HG03442 (cell line): Measurements from ENCODE around the gene ADD2.
A peak's percentile ranks its signal among the peaks of the same experiment; 100 is the strongest.

Experiments used
- ATAC-seq: cut with Tn5 transposase; IDR thresholded peaks from one replicate; pipeline ENCODE4 v1.9.1; 2021; ENCODE audit warnings: mild to moderate bottlenecking, moderate library complexity; ENCODE audit not compliant: unreplicated experiment

ADD2 gene

DNA sequence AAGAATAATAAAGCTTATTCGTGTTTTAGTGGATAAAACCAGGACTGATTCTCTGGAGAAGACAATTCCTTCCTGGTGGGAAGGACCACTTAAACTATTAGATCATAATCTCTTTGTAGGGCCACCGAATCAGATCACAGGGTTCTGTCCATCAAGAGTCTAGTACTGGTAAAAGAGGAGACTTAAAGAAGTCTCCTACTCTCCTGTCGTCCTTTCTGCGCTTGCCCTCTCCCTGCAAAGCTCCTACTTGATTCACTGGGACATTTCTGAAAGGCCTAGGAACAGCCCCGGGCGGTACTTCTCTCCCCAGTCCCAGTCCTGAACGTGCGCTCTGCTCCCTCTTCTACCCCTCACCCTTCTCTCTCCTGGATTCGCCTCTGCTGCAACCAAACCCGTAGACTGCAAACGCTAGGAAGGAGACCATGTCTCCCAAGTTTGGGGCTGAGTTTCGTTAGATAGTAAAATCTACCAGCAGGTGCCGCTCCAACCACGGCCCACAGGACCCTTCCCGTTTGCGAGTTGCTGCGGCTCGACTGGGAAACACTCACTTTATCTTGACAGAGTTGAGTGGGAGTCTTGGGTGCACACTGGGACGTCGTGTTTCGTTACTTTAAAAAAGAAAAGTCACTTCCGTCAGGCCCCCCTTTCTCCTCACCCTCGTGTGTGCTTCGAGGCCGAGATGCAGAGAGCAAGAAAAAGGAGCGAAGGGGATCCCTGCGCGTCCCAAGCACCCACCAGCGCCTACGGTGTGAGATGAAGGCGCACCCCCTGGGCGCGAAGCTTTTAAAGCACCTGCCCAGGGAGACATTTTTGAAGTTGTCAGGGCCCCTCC, 21.5 kb upstream of the ADD2 start:
- ATAC-seq = no peak

DNA sequence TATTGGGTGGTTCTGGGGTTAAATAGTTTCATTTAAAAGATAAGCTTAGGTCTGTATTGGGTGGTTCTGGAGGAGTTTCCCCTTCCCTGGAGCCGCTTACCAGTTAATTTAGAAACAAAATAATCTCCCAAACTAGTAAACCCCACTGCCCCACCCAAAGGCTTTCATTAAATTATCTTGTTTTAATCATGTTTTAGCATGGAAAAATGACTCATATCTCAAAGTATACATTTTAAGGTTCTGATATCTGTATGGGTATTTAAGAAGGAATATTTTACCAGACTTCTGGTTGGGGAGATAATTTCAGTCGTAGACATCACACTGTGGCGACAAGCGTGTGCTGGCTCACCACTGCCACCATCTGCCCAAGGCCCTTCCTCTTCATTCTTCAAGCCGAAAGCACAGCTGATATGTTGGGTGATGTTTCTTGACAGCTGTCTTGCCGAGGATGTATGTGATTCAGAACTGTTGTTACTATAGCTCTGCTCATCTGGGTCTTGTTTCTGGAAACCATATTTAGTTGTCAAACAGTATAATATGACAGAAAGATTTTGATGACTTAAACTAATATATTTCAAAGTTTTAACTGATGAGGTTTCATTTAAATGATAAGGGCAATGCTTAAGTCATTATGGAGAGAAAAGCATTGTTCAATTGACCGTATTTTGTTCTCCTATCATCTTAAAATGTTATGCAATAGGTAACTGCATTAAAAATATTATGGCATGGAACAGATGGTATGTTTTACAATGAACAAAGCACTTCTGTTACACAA, 17.3 kb upstream of the ADD2 start:
- no peak for ATAC-seq

DNA sequence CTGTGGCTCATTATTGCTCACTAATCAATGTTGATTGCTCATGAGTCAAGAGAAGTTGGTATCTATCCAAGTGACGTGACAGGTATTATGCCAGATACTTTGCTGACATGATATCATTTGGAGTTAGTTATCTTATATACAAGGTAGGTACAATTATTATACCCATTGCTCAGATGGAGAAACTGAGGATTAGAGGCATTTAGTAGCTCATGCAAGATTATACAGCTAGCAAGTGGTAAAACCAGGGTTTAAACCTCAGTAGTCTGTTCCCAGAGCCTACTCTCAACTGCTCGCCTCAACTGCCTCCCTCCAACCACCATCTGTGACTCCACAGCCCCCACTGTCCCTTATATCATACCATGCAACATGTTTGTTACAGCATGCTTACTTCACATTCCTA, 16.3 kb upstream of the ADD2 start:
- ATAC-seq = no peak

DNA sequence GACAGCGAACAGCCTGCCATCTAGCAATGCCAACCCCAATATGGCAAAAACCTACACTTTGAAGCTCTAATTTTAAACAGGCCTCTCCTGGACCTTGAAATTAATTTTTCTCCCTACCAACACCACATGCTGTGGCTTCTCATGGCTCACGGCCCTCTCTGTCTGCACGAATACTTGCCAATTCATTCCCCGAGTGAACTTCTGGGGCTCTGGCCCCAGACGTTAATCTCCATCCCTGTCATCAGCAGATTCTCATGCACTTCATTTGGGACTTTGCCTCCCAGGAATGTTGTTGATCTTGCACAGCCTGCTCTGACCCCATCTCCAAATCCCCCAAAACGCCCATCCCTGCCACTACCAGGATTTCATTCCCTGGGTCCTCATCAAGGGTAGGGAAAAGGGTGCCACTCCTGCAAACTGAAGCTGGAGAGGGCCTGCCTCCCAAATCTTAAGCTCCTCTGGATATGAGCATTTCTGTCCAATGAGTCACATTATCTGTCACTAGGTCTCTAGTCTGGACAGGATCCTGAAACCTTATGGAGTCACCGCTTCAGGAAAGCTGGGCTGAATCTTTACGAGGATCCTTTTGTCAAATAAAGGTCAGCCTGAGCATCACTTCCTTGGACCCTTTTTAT, 12.0 kb upstream of the ADD2 start:
- ATAC-seq = no peak

DNA sequence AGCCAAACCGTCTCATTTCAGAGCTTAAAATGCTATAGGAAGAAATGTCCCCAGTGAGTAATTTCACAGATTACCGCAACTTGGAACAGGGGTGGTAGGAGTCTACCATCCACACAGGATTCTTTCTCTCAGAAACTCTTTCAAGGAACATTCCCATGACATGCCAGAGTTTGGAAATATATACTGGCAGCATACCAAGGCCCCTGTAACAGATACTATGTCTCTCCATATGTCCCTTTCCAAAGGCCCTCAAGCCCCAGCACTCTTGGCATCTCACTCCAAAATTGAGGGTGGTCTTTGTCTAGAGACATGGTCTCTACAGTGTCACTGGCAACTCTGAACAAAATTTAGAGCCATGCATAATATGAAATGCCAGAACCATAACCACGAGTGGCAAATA, 11.5 kb upstream of the ADD2 start:
- no peak for ATAC-seq

DNA sequence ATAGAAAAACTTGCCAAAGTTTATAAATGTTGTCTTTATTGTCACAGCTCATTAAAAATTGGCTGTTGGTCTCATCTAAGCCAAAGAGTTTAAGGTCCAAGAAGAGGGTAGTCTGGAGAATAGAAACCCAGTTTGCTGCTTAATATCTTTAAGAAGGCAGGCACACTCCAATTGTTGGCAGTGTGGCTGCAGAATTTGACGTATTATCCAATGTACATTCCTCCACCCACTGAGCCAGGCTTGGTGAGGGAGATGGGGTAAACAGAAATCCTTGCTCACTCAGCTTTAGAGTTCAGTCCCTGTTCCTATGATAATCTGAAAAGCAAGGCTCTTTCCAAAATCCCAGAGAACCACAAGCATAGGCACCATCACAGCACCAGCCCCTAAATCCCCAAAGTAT, 10.7 kb upstream of the ADD2 start:
- ATAC-seq = no peak

DNA sequence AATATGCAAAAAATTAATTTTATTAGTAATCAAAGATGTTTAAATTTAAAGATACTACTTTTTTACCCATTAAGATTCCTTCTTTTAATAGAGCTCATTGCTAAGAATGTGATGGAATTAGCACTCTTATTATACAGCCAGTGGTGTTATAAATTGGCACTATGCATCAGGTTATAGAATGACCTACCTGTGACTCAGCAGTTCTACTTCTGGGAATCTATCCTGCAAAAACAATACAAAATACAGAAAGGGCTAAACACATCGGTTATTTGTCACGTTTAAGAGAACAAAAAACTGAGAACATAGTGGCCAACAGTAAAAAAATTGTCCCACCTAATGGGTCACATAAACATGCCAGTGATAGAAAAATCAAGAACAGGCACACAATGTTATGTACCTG, 9.4 kb upstream of the ADD2 start:
- no peak for ATAC-seq

DNA sequence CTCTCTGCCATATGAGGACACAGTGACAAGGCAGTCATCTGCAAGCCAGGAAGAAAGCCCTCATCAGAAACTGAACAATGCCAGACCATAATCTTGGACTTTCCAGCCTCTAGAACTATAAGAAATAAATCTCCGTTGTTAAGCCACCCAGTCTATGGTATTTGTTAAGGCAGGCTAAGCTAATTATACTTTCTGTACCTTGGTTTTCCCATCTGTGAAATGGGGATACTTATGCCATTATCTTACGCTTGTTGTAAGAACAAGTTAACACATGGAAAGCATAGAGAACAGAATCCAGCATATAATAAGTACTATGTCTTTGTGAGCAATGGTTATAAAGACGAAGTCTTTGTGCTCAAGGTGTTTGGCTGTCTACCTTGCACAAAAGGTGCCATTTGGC, 8.3 kb upstream of the ADD2 start:
- no peak for ATAC-seq

DNA sequence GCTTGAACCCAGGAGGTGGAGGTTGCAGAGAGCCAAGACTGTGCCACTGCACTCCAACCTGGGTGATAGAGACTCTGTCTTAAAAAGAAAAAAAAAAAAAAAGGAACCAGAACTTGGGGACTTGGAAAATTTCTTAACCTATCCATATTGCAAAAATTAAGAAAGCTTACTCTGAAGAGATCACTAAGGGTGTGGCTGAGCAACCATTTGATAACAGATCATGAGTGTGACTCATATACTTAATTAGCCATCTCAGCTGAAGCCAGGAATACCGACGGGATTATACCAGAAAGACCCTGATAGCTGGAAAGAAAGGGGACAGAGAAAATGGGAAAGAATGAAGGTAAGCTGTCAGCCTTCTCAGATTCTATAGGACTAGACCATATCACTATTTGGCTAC, 7.1 kb upstream of the ADD2 start:
- ATAC-seq = no peak

DNA sequence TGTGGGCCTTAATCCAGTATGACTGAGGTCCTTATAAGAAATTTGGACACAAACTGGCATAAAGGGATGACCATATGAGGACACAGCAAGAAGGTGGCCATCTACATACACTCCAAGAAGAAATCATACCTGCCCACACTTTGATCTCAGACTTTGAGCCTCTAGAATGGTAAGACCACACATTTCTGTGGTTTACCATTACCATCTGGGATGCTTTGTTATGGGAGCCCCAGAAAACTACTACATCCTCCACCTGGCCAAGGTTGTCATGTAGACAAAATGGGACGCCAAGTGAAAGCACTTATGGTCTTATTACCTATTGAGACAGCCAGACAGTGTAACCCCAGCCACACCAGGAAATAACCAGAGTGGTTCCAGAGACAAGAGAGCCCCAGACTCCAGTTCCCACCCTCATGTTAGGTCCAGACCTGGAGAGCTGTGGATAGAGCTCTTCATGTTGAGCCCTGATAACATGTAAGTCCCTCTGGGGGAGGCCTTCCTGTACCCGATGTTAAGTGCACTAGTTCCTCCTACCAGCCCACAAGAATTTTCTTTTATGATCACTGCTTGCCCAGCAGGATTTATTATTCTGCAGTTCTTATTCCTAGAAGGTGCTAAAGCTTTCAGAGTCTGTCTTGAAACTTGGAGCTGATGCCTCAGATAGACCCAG, 4.6 kb upstream of the ADD2 start:
- ATAC-seq = no peak

DNA sequence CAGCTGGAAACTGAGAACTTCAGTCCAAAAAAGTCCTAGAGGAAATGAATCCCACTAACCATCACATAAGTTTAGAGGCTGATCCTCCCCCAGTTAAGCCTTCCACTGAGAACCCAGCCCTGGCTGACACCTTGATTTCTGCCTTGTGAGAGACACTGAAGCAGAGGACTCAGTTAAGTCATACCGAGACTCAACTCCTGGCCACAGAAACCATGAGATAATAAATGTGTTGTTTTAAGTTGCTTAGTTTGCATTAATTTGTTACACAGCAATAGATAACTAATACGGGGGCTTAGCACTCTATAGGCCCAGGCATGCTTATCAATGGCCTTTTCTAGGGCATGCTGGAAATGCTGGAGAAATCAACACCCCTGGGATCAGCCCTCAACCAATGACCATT, 3.4 kb upstream of the ADD2 start:
- ATAC-seq = peak; percentile 80

DNA sequence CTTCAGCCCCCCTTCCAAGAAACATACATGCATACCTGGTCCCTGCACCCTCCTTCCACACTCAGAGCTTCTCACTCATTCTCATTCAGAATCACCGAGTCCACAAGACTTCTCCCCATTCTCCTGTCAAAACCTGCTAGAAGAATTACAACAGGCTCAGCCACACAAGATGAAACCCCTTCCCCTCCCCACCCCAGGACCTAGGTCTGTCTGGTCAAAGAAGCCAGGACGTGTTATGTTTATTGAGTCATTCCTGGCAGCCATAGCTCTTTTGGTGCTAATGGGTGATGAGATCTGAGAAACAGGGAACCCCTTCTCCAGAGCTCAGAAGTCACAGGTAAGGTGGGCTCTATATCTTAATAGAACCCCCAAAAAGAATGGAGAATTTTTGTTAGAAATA, 1.4 kb upstream of the ADD2 start:
- ATAC-seq = no peak

DNA sequence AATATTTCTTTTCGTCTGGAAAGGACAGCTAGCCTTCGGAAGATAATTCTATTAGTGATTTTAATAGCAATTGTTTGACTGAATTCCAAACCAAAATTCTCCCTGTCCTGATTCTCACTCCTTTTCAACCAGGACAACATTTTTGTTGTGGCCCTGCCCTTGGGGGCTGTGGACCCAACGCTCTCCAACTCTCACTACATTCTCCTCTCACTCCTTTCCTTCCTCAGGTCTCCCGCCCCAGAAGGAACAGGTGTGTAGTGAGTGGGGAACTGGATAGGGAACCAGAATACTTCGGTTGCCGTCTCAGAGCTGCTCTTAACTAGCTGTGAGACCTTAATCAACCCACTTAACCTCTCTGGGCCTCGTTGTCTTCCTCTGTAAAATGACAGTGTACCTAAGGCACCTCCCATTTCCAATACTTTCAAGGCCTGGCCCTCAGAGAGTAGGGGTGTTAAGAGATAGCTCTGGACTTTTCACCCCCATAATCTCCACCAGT, 638 bp upstream of the ADD2 start:
- ATAC-seq = no peak

DNA sequence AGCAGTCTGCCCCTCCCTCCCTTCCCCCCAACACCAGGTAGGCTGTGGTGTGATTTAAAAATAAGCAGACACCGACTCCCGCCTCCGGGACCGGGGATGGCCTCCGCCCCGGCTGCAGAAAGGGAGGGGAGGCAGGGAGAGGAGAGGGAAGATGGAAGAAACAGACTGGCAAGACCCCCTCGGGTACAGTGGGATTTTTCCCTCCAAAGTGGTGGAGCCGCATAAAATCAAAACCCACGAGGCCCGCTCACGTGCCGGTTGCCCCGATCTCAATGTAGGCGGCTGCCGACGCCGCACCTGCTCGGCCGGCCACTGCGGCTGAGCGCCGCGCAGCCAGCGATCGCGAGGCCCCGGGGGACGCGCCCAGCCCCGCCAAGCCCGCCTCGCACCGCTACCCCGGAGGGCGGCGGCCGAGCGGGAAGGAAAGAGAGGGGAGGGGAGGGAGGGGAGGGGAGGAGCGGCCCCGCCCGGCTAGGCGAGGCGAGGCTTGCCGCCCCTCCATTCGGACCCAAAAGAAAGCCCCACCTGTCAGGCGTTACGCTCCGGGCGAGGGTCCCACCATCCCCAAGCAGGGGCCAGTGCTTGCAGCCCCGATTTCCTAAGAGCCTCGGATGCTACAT, 811 bp downstream of the ADD2 start:
- ATAC-seq = no peak

DNA sequence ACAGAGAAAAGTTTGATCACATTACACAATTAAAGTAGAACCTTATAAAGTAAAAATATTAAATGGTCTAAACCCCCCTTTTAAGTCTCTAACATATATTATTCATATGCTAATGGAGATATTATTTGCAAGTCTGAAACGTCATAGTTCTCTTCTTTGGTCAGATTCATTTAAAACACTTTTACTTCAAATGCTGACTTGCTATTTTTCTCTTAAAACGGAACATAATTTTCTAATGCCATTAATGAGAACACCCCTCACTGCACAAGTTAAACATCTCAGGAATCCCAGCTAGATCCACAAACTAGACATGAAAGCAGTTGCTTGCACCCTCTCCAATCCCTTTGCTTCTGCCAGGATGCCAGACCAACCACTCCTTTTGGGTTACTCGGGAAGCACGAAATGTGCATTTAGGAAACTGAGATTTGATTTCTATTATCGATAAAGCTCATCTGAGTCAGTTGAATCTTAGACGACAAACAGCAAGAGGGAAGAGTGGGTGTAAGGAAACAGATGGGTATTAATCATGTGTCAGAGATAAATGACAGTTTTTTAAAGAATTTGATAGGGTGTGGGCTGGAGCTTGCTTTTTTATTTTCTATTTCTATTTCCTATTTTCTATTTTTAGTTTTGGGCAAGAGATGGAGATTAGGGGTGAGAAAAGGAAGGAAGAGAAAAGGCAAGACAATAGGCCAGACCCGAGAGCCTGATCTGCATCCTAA, 1.5 kb downstream of the ADD2 start:
- ATAC-seq = no peak

DNA sequence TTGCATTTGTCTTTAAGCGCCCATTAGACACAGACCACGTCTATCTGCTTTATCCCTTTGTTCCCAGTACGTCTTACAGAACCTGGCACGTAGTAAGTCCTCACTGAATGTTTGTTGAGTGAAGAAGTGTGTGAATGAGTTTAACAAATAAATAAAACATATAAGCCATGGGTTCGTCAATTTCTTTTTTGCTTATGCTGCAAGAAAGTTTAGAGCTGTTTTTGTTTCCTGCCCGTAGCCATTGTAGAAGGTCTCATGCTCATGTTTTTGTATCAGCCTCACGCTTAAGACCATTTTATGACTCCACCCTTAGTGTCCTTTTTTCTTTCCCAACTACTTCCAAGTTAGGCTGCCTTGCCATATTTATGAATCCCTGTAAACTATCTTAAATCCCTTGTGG, 2.5 kb downstream of the ADD2 start:
- no peak for ATAC-seq

DNA sequence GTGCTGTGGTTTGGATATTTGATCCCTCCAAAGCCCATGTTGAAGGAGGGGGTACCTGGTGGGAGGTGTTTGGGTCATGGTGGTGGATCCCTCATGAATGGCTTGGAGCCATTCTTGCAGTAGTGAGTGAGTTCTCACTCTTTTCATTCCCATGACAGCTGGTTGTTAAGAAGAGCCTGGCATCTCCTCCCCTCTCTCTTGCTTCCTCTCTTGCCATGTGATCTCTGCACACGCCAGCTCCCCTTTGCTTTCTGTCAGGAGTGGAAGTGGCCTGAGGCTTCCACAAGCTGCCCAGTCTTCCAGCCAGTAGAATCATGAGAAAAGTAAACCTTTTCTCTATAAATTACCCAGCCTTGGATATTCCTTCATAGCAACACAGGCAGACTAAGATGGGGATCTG, 8.6 kb downstream of the ADD2 start:
- ATAC-seq = no peak

DNA sequence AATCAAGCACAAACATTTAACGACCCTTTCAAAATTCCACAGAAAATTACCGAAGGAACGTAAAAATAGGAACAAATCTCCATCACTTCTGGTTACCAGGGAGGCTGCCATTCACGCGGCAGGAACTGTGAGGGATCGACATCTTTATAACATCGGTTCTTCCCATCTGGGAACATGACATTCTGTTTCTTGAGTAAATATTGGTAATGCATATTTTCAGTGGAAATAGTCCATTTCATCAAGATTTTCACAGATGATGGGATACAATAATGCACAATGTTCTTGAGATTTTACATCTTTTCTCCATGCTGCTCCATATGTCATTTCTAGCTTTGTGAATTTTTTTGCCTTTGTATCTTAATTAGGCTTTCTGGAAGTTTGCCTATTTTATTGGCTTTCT, 10.0 kb downstream of the ADD2 start:
- ATAC-seq = no peak

DNA sequence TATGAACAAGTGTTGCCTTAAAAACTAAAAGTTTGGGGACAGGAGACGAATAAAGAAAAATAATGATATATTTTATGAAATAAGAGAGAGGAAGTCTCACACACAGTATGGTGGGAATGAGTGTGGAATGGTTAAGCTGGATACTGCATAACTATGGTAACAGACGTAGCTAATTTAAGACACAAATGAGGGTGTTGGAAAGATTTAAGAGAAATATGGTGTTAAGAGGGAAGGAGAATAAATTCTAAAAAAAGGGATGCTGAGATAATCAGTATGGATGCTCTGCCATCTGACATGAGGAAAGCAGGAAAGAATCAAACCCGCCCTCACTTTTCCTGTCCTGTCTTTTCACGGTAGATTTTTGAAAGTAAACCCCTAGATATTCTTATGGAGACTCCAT, 10.6 kb downstream of the ADD2 start:
- ATAC-seq = no peak

DNA sequence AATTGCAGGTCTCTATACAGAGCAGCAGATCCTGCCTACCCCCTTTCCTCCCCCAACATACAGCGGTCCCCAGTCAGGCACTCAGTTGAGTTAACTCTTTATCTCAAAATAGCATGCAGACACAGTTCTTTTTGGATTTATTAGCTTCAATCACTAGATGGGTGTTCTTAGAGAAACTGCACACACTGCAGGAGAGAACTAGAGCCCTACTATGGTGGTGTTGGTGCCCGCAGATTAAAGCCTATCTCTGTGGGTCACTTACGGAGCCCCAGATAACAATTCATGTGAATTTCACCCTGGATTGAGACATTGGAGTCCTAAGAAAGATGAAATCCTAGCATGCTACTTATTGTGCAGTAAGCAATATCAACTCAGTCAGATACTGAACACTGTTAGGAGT, 11.9 kb downstream of the ADD2 start:
- no peak for ATAC-seq
